Upper lobe of left lung (tissue), 4 donors: ENCODE measurements around the gene DNMT3A.

ENCODE experiments used
- POLR2A ChIP-seq, 4 donors: fragments of 450-650 bp; IDR thresholded peaks; one replicate each; pipeline ENCODE4 v1.5.1; 2016 to 2017; ENCODE audit warnings: antibody characterized with exemption in 4 of 4, mild to moderate bottlenecking in 2 of 4
- POLR2AphosphoS5 ChIP-seq, 2 donors: sonication (generic); formaldehyde crosslinking; IDR thresholded peaks; one replicate each; pipeline ENCODE4 v1.5.1; 2017; ENCODE audit warnings: antibody characterized with exemption in 2 of 2
- TF ChIP-seq, protein P1 (sequence below), 6 experiments: fragments of 450-650 bp in 4 of 6; fragments of 200-600 bp in 2 of 6; sonication (generic) in 2 of 6; IDR thresholded peaks; one replicate each; pipeline ENCODE4 v1.5.1; 2016 to 2019; ENCODE audit warnings: antibody characterized with exemption in 6 of 6

GRCh38 chr2:25232248-25232825, 109.4 kb downstream of the DNMT3A start:
- TF ChIP-seq POLR2A (IDR thresholded peaks at IDR 0.05) (no peak), POLR2AphosphoS5 (IDR thresholded peaks at IDR 0.05) (no peak)
- TF ChIP-seq, protein P1, sequence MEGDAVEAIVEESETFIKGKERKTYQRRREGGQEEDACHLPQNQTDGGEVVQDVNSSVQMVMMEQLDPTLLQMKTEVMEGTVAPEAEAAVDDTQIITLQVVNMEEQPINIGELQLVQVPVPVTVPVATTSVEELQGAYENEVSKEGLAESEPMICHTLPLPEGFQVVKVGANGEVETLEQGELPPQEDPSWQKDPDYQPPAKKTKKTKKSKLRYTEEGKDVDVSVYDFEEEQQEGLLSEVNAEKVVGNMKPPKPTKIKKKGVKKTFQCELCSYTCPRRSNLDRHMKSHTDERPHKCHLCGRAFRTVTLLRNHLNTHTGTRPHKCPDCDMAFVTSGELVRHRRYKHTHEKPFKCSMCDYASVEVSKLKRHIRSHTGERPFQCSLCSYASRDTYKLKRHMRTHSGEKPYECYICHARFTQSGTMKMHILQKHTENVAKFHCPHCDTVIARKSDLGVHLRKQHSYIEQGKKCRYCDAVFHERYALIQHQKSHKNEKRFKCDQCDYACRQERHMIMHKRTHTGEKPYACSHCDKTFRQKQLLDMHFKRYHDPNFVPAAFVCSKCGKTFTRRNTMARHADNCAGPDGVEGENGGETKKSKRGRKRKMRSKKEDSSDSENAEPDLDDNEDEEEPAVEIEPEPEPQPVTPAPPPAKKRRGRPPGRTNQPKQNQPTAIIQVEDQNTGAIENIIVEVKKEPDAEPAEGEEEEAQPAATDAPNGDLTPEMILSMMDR (IDR thresholded peaks at IDR 0.05): no peak
